Mesenchymal stem cell (in vitro differentiated cells and primary cell): ENCODE data around the gene METTL9.
A peak's percentile ranks its signal among the peaks of the same experiment; 100 is the strongest.

Experiments
- DNase-seq: peaks from one replicate; pipeline ENCODE4 v3.0.0-alpha.2; 2013
- H2AFZ ChIP-seq: one replicate; pipeline ENCODE4 v1.6.1; 2013; ENCODE audit warnings: low read depth, mild to moderate bottlenecking, control low read depth, inconsistent platforms, low read length, moderate library complexity
- H2AK5ac ChIP-seq: 2 replicates; pipeline ENCODE4 v1.6.1; 2013; ENCODE audit warnings: low read length, moderate library complexity, mild to moderate bottlenecking, inconsistent platforms; ENCODE audit not compliant: severe bottlenecking
- H2BK120ac ChIP-seq: one replicate; pipeline ENCODE4 v1.6.1; 2013; ENCODE audit warnings: low read depth, mild to moderate bottlenecking, inconsistent platforms, low read length, moderate library complexity
- H2BK12ac ChIP-seq, 2 experiments: one replicate each; pipeline ENCODE4 v1.6.1; 2013; ENCODE audit warnings: inconsistent platforms in 2 of 2, low read length in 2 of 2, mild to moderate bottlenecking in 2 of 2, moderate library complexity in 2 of 2, control low read depth in 1 of 2
- H2BK15ac ChIP-seq: one replicate; pipeline ENCODE4 v1.6.1; 2013; ENCODE audit warnings: mild to moderate bottlenecking, low read depth, inconsistent platforms; ENCODE audit not compliant: poor library complexity, severe bottlenecking
- H2BK5ac ChIP-seq: 2 replicates; pipeline ENCODE4 v1.6.1; 2013; ENCODE audit warnings: low read depth, mild to moderate bottlenecking, low read length, control low read depth, inconsistent platforms; ENCODE audit not compliant: poor library complexity, severe bottlenecking
- H3K14ac ChIP-seq, 2 experiments: one replicate each; pipeline ENCODE4 v1.6.1; 2013; ENCODE audit warnings: inconsistent platforms in 2 of 2, low read length in 2 of 2, control low read depth in 1 of 2, mild to moderate bottlenecking in 1 of 2, moderate library complexity in 1 of 2
- H3K18ac ChIP-seq, 2 experiments: one replicate each; pipeline ENCODE4 v1.6.1; 2013; ENCODE audit warnings: inconsistent platforms in 2 of 2, low read length in 2 of 2, control low read depth in 1 of 2, low read depth in 1 of 2, mild to moderate bottlenecking in 1 of 2
- H3K23ac ChIP-seq, 2 experiments: one replicate each; pipeline ENCODE4 v1.6.1; 2013; ENCODE audit warnings: inconsistent platforms in 2 of 2, low read length in 2 of 2, mild to moderate bottlenecking in 2 of 2, moderate library complexity in 2 of 2, control low read depth in 1 of 2
- H3K27ac ChIP-seq: 2 replicates; pipeline ENCODE4 v1.5.1; 2013; ENCODE audit warnings: mild to moderate bottlenecking, moderate library complexity, low read length, control low read depth, inconsistent platforms; ENCODE audit not compliant: poor library complexity, severe bottlenecking
- H3K27me3 ChIP-seq, 2 experiments: 2 replicates each; pipeline versions ENCODE4 v1.6.1 to v1.7.0; 2013; ENCODE audit warnings: low read length in 2 of 2, mild to moderate bottlenecking in 2 of 2, moderate library complexity in 2 of 2, control low read depth in 1 of 2, inconsistent platforms in 1 of 2; ENCODE audit not compliant: control insufficient read depth in 1 of 2, insufficient read depth in 1 of 2
- H3K36me3 ChIP-seq, 2 experiments: 2 replicates each; pipeline versions ENCODE4 v1.6.1 to v1.7.0; 2013; ENCODE audit warnings: low read length in 2 of 2, control low read depth in 1 of 2, inconsistent platforms in 1 of 2, low read depth in 1 of 2, mild to moderate bottlenecking in 1 of 2; ENCODE audit not compliant: insufficient read depth in 2 of 2, control insufficient read depth in 1 of 2
- H3K4ac ChIP-seq, 2 experiments: one replicate each; pipeline ENCODE4 v1.6.1; 2013; ENCODE audit warnings: inconsistent platforms in 2 of 2, low read length in 2 of 2, mild to moderate bottlenecking in 2 of 2, moderate library complexity in 2 of 2, control low read depth in 1 of 2, low read depth in 1 of 2
- H3K4me1 ChIP-seq: 2 replicates; pipeline ENCODE4 v1.6.1; 2013; ENCODE audit warnings: low read depth, low read length, control low read depth; ENCODE audit not compliant: control insufficient read depth, insufficient read depth
- H3K4me2 ChIP-seq: 2 replicates; pipeline ENCODE4 v1.6.1; 2013; ENCODE audit warnings: low read length, mild to moderate bottlenecking, inconsistent platforms; ENCODE audit not compliant: poor library complexity, severe bottlenecking
- H3K4me3 ChIP-seq, 2 experiments: 2 replicates each; pipeline versions ENCODE4 v1.5.1 to v1.7.0; 2013; ENCODE audit warnings: low read length in 2 of 2, mild to moderate bottlenecking in 2 of 2, control low read depth in 1 of 2, low read depth in 1 of 2; ENCODE audit not compliant: insufficient read depth in 1 of 2
- H3K79me1 ChIP-seq: replicated peaks from 2 replicates; pipeline ENCODE4 v1.6.1; 2013; ENCODE audit warnings: mild to moderate bottlenecking, control low read depth, low read length, inconsistent platforms; ENCODE audit not compliant: poor library complexity, severe bottlenecking
- H3K9ac ChIP-seq: 2 replicates; pipeline ENCODE4 v1.7.0; 2013; ENCODE audit warnings: mild to moderate bottlenecking, low read length, moderate library complexity
- H3K9me3 ChIP-seq: 2 replicates; pipeline ENCODE4 v1.7.0; 2013; ENCODE audit warnings: mild to moderate bottlenecking, low read length; ENCODE audit not compliant: control insufficient read depth
- H4K8ac ChIP-seq: one replicate; pipeline ENCODE4 v1.6.1; 2013; ENCODE audit warnings: inconsistent platforms, mild to moderate bottlenecking, low read length, moderate library complexity
- H4K91ac ChIP-seq: one replicate; pipeline ENCODE4 v1.6.1; 2013; ENCODE audit warnings: mild to moderate bottlenecking, low read length, inconsistent platforms
- WGBS: methylation state at CpG from one replicate; pipeline ENCODE4 v1.1.7; 2013; ENCODE audit warnings: mixed read lengths; 5-methylcytosine and 5-hydroxymethylcytosine counted together

Gene METTL9

DNA sequence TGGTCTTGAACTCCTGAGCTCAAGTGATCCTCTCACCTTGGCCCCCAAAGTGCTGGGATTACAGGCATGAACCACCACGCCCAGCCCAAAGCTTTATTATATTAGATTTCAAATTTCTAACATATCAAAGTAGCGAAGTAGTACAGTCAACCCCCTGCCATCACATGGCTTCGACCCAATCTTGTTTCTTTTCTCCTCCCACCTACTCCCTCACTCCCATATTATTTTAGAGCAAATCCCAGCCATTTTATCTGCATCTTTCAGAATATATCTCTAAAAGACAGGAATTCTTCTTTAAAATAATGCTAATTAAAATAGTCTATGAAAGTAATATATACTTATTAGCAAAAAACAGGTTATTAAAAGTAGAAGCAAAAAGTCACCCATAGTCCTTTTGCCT lies 52.1 kb downstream of the METTL9 start:
- Histone ChIP-seq H3K23ac (no peak overlapping the region), H2BK15ac (no peak overlapping the region), H3K4me1 (peaks cover 6% of the 10 kb centered on the region), H3K27ac (no peak overlapping the region), H3K4me3 (no peak overlapping the region), H3K14ac (no peak overlapping the region), H2BK12ac (no peak overlapping the region), H3K9ac (no peak overlapping the region), H2BK5ac (no peak overlapping the region), H4K91ac (no peak overlapping the region), H2AFZ (no peak overlapping the region), H2AK5ac (no peak overlapping the region), H3K4me2 (no peak overlapping the region), H3K4ac (no peak overlapping the region), H3K36me3 (peaks cover 20 to 35% of the 10 kb centered on the region in 2 experiments), H4K8ac (no peak overlapping the region), H3K9me3 (no peaks in the 10 kb centered on the region), H2BK120ac (no peak overlapping the region), H3K79me1 (peaks cover 44% of the 10 kb centered on the region), H3K18ac (no peak overlapping the region), H3K27me3 (no peaks in the 10 kb centered on the region)
- over 99% methylated on average over 3 of the region's 3 CpGs for WGBS
- DNase-seq, result no peak

- Histone ChIP-seq H2BK12ac (no peak within 1 kb of the TSS), H3K4ac (no peak within 1 kb of the TSS), H2AK5ac (no peak within 1 kb of the TSS), H3K14ac (no peak within 1 kb of the TSS), H3K9ac (no peak within 1 kb of the TSS), H3K27me3 (no peaks in the 10 kb centered on the region), H3K4me2 (no peak within 1 kb of the TSS), H2BK120ac (no peak within 1 kb of the TSS), H2BK15ac (no peak within 1 kb of the TSS), H3K36me3 (peaks cover 16 to 36% of the 10 kb centered on the region in 2 experiments), H3K18ac (no peak within 1 kb of the TSS), H4K91ac (no peak within 1 kb of the TSS), H3K27ac (no peak within 1 kb of the TSS), H3K4me3 (no peak within 1 kb of the TSS), H4K8ac (no peak within 1 kb of the TSS), H3K4me1 (peaks cover 6% of the 10 kb centered on the region), H2BK5ac (no peak within 1 kb of the TSS), H3K9me3 (no peaks in the 10 kb centered on the region), H3K79me1 (peaks cover 41% of the 10 kb centered on the region), H2AFZ (no peak within 1 kb of the TSS), H3K23ac (no peak within 1 kb of the TSS)
- no peak for DNase-seq
- 96% methylated on average over 6 of the region's 6 CpGs for WGBS
Observed at GRCh38 chr16:21652453-21652852, 53.1 kb downstream of the METTL9 start, which contains the start of gene IGSF6. Gene IGSF6 (minus strand): TSS chr16:21652608. CDS start chr16:21652598, 10 bp downstream.

DNA sequence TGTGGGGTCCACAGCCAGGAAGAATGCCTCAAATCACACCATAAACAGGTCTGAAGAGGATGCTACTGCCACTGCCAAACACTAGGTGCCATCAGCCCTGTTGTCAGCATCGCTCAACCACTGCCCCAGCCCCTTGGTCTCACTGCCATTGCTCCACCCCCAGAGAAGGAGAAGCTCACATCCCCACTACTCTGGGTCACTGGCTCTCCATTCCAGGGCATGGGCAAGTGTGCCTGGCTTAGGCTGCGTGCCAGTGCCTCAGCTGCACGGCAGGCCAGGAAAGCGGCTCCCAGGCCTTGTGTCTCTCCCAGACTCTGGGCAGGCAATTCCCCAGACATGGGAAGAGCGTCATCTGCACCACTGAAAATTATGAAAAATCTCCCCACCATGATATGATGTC lies 54.2 kb downstream of the METTL9 start:
- DNase-seq, result no peak
- Histone ChIP-seq H3K18ac (peak overlapping the region in 1 of 2 experiments; percentile 29), H3K4me2 (no peak overlapping the region), H3K4ac (no peak overlapping the region), H2AFZ (no peak overlapping the region), H3K4me3 (no peak overlapping the region), H4K8ac (no peak overlapping the region), H3K14ac (no peak overlapping the region), H3K27me3 (no peaks in the 10 kb centered on the region), H2BK15ac (no peak overlapping the region), H3K9ac (no peak overlapping the region), H2BK120ac (no peak overlapping the region), H3K36me3 (peaks cover 11 to 44% of the 10 kb centered on the region in 2 experiments), H3K79me1 (peaks cover 33% of the 10 kb centered on the region), H2BK12ac (no peak overlapping the region), H4K91ac (no peak overlapping the region), H3K27ac (no peak overlapping the region), H3K4me1 (peaks cover 6% of the 10 kb centered on the region), H2BK5ac (no peak overlapping the region), H3K23ac (peak overlapping the region in 1 of 2 experiments; percentile 74), H2AK5ac (no peak overlapping the region), H3K9me3 (no peaks in the 10 kb centered on the region)
- WGBS, result 95% methylated on average over 4 of the region's 5 CpGs

GRCh38 chr16:21654466-21654865 lies 55.1 kb downstream of the METTL9 start:
- no peaks in the 10 kb centered on the region for H3K27me3 ChIP-seq
- H3K4me3 ChIP-seq, result no peak overlapping the region
- H3K36me3 ChIP-seq, result peaks cover 6 to 46% of the 10 kb centered on the region in 2 experiments
- H3K9ac ChIP-seq, result no peak overlapping the region
- H3K79me1 ChIP-seq, result peaks cover 25% of the 10 kb centered on the region
- no peak overlapping the region for H3K4me2 ChIP-seq
- H4K8ac ChIP-seq, result no peak overlapping the region
- H3K4ac ChIP-seq, result no peak overlapping the region
- no peak overlapping the region for H2AFZ ChIP-seq
- no peak overlapping the region for H4K91ac ChIP-seq
- peak overlapping the region in 1 of 2 experiments; percentile 9 for H3K18ac ChIP-seq
- H2AK5ac ChIP-seq, result no peak overlapping the region
- H2BK12ac ChIP-seq, result no peak overlapping the region
- no peak for DNase-seq
- H3K23ac ChIP-seq, result no peak overlapping the region
- WGBS, result no CpG with 5 or more reads among the region's 1 CpG
- no peak overlapping the region for H2BK15ac ChIP-seq
- H3K9me3 ChIP-seq, result no peaks in the 10 kb centered on the region
- no peak overlapping the region for H3K14ac ChIP-seq
- H3K4me1 ChIP-seq, result peaks cover 6% of the 10 kb centered on the region
- no peak overlapping the region for H3K27ac ChIP-seq
- no peak overlapping the region for H2BK120ac ChIP-seq
- no peak overlapping the region for H2BK5ac ChIP-seq
